Left ventricle myocardium inferior (tissue), 1 donor: Measurements from ENCODE around the gene KCNG4. TPM values are rescaled to one million over a fixed set of nuclear protein-coding genes. Genes with fewer than 3 reads are reported as not detected.

Experiments
- DNase-seq: peaks from one replicate; pipeline ENCODE4 v3.0.0-alpha.2; 2020
- H3K27ac ChIP-seq: fragments of 200-600 bp; replicated peaks from 2 replicates; pipeline ENCODE4 v1.8.0; 2021
- H3K27me3 ChIP-seq: fragments of 200-600 bp; 2 replicates; pipeline ENCODE4 v1.8.0; 2021; ENCODE audit warnings: low read depth
- H3K36me3 ChIP-seq: fragments of 200-600 bp; 2 replicates; pipeline ENCODE4 v1.8.0; 2021
- H3K4me1 ChIP-seq: fragments of 200-600 bp; 2 replicates; pipeline ENCODE4 v1.8.0; 2021
- H3K4me3 ChIP-seq: fragments of 200-600 bp; 2 replicates; pipeline ENCODE4 v1.8.0; 2021; ENCODE audit warnings: mild to moderate bottlenecking, moderate library complexity
- H3K9me3 ChIP-seq: fragments of 200-600 bp; replicated peaks from 2 replicates; pipeline ENCODE4 v1.8.0; 2021
- intact Hi-C: fragments of 100-400 bp; cut with micrococcal nuclease; formaldehyde crosslinking; loops from one replicate; pipeline ENCODE4 v1.11.0; 2022
- total RNA-seq: library from RNA; stranded (reverse); fragmentation: NEBNext Ultra II Directional; extraction: Animal tissue kit (Norgen Biotek cat#: 25700); gene quantifications from one replicate; pipeline ENCODE4 v1.2.1, GENCODE V29; 2021
- TF ChIP-seq, protein P1 (sequence below): fragments of 200-600 bp; IDR thresholded peaks from 2 replicates; pipeline ENCODE4 v1.8.0; 2021; ENCODE audit warnings: antibody characterized with exemption, mild to moderate bottlenecking, borderline replicate concordance
- donor health status: DM: no; HTN: yes; CAD: no; lungs with severe emphysema.

The KCNG4 gene
- total RNA-seq, 1 donor from 2014 or later: not detected

DNA sequence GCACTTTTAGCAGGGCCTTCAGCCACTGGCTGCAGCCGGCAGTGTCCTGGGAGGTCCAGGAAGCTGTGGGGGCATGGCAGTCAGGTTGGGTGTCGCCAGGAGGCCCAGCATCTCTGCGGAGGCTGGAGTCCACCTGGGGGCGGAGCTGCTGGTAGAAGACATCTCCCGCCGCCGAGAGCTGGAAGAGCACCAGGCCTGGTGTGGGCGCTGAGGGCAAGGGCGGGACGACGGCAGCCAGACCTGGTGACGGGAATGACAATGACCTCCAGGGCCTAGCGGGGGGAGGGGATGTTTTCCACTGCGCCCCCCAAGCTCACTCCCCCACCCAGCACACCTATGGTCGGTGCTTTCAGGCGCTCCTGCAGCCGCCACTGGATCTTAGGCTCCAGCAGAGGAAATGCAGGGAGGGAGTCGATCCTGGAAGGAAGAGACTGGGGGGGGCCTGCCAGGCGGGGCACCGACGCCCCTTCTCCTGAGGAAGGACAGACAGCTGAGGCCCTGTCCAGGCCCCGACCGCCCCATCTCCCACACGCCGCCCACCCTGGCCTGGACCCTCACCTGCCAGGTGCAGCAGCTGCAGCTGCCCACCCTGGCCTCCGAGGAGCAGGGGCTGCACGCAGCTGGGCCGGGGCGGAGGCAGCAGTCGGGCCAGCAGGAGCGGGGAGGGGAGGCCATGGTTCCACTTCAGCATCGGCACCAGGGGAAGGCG, 60.0 kb downstream of the KCNG4 start:
- intact Hi-C loops: loop anchor here (10.0 kb wide), 2 partner anchors 95 to 225 kb away; partner anchors contain the start of gene OSGIN1
- Histone ChIP-seq H3K36me3 (peaks cover 60% of the 10 kb centered on the region), H3K4me1 (peaks cover 97% of the 10 kb centered on the region), H3K4me3 (peak overlapping the region; percentile 41), H3K27me3 (no peaks in the 10 kb centered on the region), H3K9me3 (no peaks in the 10 kb centered on the region), H3K27ac (peak overlapping the region; percentile 92)
- TF ChIP-seq, protein P1, sequence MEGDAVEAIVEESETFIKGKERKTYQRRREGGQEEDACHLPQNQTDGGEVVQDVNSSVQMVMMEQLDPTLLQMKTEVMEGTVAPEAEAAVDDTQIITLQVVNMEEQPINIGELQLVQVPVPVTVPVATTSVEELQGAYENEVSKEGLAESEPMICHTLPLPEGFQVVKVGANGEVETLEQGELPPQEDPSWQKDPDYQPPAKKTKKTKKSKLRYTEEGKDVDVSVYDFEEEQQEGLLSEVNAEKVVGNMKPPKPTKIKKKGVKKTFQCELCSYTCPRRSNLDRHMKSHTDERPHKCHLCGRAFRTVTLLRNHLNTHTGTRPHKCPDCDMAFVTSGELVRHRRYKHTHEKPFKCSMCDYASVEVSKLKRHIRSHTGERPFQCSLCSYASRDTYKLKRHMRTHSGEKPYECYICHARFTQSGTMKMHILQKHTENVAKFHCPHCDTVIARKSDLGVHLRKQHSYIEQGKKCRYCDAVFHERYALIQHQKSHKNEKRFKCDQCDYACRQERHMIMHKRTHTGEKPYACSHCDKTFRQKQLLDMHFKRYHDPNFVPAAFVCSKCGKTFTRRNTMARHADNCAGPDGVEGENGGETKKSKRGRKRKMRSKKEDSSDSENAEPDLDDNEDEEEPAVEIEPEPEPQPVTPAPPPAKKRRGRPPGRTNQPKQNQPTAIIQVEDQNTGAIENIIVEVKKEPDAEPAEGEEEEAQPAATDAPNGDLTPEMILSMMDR: no peak
- no peak for DNase-seq

DNA sequence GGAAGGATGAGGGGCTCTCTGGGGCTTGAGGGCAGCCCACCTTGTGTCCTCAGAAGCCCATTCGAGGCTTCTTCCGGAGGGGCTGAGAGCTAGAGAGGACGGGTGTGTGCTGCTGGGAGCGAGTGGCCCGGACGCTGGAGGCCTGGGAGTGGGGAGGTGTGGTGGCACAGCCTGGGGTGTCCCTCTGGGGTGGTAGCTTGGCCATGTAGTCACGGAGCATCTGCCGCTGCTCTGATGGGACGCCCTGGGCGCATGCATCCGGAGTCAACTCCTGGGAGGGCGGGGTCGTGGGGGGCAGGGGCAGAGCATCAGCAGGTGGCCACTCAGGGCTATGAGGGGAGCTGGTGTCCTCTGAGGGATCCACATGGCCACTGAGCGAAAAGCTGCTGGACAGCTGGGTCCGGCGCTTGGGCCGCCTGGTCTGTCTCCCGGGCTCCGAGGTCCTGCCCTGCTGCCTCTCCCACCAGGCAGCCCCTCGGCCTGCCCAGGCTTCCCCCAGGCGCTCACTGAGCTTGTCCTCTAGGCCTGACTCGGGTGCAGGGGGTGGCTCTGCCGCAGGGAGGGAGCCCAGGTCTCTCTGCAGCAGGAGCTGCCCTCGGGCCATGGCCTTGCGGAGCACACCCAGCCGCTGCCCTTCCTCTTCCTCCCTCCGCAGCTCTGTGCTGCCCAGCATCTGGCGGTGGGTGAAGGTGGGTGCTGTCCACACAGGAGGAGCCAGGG, 60.8 kb downstream of the KCNG4 start:
- Histone ChIP-seq H3K36me3 (peaks cover 60% of the 10 kb centered on the region), H3K27ac (peak overlapping the region; percentile 92), H3K4me1 (peaks cover 91% of the 10 kb centered on the region), H3K4me3 (peak overlapping the region; percentile 41), H3K9me3 (no peaks in the 10 kb centered on the region), H3K27me3 (no peaks in the 10 kb centered on the region)
- intact Hi-C loops: no loop called here
- TF ChIP-seq, protein P1: no peak
- DNase-seq: no peak

DNA sequence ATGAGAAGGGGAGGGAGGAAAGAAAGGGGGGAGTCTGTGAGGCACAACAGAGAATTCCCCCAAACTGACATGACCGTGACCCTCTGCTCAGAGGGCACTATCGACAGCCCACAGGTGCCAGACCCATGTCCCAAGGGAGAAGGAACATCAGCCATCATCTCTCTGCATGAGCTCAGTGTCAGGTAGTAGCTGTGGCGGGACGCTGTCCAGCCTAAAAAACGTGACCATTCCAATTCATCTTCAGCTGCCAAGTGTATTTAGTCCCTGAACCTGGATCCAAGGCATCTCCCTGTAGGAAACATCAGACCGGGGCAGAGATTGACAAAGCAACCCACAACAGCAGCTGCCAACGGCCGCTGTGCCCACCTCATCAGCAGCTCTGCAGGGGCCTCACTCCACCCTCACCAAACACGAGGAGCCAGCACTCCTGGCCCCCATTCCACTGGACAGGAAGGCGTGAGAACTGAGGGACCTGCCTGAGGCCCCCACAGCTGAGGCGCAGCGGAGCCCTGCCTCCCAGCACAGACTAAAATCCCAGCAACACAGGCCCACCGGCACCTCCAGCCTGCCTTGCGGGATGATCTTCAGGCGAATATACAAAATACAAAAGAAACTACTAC, 61.6 kb downstream of the KCNG4 start:
- peak overlapping the region; percentile 92 for H3K27ac ChIP-seq
- intact Hi-C loops: no loop called here
- no peak for DNase-seq
- peaks cover 55% of the 10 kb centered on the region for H3K36me3 ChIP-seq
- H3K27me3 ChIP-seq: no peaks in the 10 kb centered on the region
- peak overlapping the region; percentile 18 for H3K4me3 ChIP-seq
- TF ChIP-seq, protein P1: no peak
- H3K9me3 ChIP-seq: no peaks in the 10 kb centered on the region
- peaks cover 83% of the 10 kb centered on the region for H3K4me1 ChIP-seq

DNA sequence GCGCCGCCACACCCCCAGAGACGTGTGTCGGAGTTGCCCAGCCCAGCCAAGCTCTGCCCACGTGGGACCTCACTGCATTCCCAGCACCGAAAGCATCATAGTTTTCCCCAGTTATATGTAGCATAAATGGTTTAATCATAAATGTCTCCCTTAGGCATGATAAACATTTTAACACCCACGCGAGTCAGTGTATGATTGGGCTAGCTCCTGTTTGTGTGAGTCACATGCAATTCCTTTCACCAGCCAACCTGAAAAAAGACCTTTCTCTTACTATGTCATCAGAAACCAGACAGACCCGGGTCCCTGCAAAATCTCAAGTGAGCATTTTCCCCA, 62.1 kb downstream of the KCNG4 start:
- Histone ChIP-seq H3K9me3 (no peaks in the 10 kb centered on the region), H3K4me1 (peaks cover 78% of the 10 kb centered on the region), H3K27me3 (no peaks in the 10 kb centered on the region), H3K4me3 (peak overlapping the region; percentile 18), H3K27ac (peak overlapping the region; percentile 92), H3K36me3 (peaks cover 50% of the 10 kb centered on the region)
- TF ChIP-seq, protein P1: no peak
- intact Hi-C loops: no loop called here
- no peak for DNase-seq

DNA sequence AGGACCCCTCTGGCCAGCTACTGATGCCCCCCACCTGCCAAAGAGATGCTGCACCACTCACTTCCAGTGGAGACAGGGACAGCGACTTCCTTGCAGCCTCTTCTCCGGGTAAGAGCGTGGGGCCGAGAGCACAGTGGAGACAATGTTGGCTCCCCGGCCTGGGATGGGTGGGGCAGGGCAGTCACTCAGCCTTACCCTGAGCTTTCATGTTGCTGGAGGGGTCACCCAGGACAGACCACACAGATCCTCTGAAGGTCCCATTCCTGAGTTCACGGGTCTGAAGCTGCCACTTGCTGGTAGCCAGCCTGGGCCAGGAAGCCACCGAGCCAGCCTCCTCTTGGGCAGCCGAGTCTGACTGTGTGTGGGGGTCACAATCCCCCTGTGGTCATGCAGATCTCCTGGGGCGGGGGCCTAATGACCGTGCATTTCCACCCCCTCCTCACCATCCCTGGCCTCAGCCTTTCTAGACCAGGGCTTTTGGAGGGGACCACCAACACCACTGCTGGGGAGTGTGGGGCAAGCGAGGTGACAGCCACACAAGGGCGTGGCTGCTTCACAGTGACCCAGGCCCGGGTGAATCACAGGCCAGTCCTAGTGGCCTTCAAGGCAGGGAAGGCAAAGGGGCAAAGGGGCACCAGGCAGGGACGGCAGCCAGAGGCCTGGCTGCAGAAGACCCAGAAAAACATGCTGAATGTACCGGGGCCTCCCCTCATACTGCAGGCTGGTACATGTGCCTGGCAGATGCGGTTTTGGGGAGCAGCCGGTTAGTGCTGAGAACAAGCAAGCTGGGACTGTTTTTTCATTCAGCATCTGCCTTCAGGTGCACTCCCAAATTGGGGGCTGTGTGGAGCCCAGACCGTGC, 63.4 kb downstream of the KCNG4 start:
- H3K27ac ChIP-seq: peak overlapping the region; percentile 92
- no peaks in the 10 kb centered on the region for H3K9me3 ChIP-seq
- peaks cover 68% of the 10 kb centered on the region for H3K4me1 ChIP-seq
- H3K4me3 ChIP-seq: peak overlapping the region; percentile 29
- intact Hi-C loops: no loop called here
- TF ChIP-seq, protein P1: no peak
- H3K36me3 ChIP-seq: peaks cover 37% of the 10 kb centered on the region
- H3K27me3 ChIP-seq: no peaks in the 10 kb centered on the region
- DNase-seq: no peak
